ENCODE results near the gene CDH18. TPM values are rescaled to one million over a fixed set of nuclear protein-coding genes. Genes with fewer than 3 reads are reported as not detected.

The CDH18 gene
- total RNA-seq, 1 experiment from 2014 or later, result 0.86 TPM

DNA sequence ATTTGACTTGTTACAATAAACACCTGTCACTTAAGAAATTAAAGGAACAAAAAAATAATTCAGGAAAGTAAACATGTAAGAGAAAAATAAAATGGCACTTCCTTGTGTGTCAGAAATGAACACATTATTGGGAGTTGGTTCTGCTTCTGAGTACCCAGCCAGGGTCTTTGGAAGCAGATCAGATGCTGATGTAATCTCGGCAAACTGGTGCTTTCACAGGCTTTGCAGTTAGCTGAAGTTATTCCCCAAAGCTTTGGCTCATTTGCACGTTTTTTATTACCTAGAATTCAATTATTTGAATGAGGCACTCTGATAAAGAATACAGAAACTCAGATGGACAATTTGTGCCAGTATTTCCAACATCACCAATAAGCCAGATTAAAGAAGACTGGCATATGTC is 10.9 kb downstream of the CDH18 start:
- H3K27me3 Mint-ChIP-seq (ENCODE audit: insufficient read depth, unreplicated experiment), result peaks cover 3% of the 10 kb centered on the region
- no peak for DNase-seq

DNA sequence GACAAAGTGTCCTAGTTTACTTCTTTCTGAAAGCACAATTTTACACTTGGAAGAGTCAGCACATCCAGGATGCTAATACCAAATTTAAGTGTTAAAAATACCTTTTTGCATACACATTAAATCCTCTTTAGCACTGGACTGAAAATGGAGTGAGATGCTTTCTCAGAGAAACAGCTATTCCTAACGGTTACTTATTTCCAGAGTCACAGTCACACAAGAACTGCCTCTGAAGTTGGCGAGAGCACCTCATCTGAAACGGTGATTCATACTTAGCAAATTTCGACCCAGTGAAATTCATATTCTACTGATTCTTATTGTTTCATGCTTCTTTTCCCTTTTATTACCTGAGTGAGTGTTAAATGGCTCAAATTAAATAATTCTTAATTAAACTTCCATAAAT is 12.2 kb downstream of the CDH18 start:
- BruUV-seq (replicated peaks), result no TSS peak
- no peak overlapping the region for H3K27ac Mint-ChIP-seq (ENCODE audit: unreplicated experiment)

More for the DNA sequence above, 10.9 kb downstream of the CDH18 start:
- CTCF ChIA-PET, result no interaction called here
- no peaks in the 10 kb centered on the region for H3K4me1 Mint-ChIP-seq (ENCODE audit: low read depth, unreplicated experiment)
- Histone ChIP-seq H3K9me3 (no peaks in the 10 kb centered on the region), H3K4me3 (ENCODE audit: low read depth, low read length) (no peak overlapping the region), H3K27me3 (replicated peaks; ENCODE audit: control insufficient read depth, insufficient read depth, low read length) (no peaks in the 10 kb centered on the region), H3K36me3 (ENCODE audit: control insufficient read depth, insufficient read depth, low read length) (no peaks in the 10 kb centered on the region), H3K4me1 (no peaks in the 10 kb centered on the region)
- BruUV-seq (replicated peaks), result no TSS peak
- TF ChIP-seq, protein P1, sequence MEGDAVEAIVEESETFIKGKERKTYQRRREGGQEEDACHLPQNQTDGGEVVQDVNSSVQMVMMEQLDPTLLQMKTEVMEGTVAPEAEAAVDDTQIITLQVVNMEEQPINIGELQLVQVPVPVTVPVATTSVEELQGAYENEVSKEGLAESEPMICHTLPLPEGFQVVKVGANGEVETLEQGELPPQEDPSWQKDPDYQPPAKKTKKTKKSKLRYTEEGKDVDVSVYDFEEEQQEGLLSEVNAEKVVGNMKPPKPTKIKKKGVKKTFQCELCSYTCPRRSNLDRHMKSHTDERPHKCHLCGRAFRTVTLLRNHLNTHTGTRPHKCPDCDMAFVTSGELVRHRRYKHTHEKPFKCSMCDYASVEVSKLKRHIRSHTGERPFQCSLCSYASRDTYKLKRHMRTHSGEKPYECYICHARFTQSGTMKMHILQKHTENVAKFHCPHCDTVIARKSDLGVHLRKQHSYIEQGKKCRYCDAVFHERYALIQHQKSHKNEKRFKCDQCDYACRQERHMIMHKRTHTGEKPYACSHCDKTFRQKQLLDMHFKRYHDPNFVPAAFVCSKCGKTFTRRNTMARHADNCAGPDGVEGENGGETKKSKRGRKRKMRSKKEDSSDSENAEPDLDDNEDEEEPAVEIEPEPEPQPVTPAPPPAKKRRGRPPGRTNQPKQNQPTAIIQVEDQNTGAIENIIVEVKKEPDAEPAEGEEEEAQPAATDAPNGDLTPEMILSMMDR (IDR thresholded peaks at IDR 0.05; ENCODE audit: insufficient read depth in 1 of 2, low read depth in 1 of 2, low read length in 1 of 2, severe bottlenecking in 1 of 2, unreplicated experiment in 1 of 2), result no peak
- no peaks in the 10 kb centered on the region for H3K36me3 Mint-ChIP-seq (ENCODE audit: insufficient read depth, unreplicated experiment)
- H3K4me3 Mint-ChIP-seq (ENCODE audit: unreplicated experiment), result no peak overlapping the region
- intact Hi-C loops (cut with micrococcal nuclease; ENCODE audit: unreplicated experiment), result no loop called here
- H3K9me3 Mint-ChIP-seq (ENCODE audit: unreplicated experiment), result no peaks in the 10 kb centered on the region
- POLR2A ChIA-PET, result no interaction called here
- H3K27ac Mint-ChIP-seq (ENCODE audit: unreplicated experiment), result no peak overlapping the region

DNA sequence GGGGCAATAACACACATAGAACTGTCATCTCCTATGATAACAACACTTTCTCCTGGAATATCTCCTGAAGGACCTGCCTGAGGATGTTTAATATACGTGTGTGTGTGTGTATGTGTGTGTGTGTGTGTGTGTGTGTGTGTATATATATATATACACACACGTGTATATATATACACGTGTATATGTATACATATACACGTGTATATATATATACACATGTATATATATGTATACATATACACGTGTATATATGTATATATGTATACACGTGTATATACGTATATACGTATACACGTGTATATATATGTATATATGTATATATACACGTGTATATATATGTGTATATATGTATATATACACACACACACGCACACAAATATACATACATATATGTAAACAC is 27.5 kb downstream of the CDH18 start:
- BruUV-seq (replicated peaks), result no TSS peak
- ChIA-PET POLR2A (no interaction called here), CTCF (no interaction called here)
- intact Hi-C loops (cut with micrococcal nuclease; ENCODE audit: unreplicated experiment), result no loop called here
- no peaks in the 10 kb centered on the region for H3K9me3 ChIP-seq
- H3K36me3 Mint-ChIP-seq (ENCODE audit: insufficient read depth, unreplicated experiment), result no peaks in the 10 kb centered on the region
- no peak overlapping the region for H3K4me3 Mint-ChIP-seq (ENCODE audit: unreplicated experiment)
- no peak overlapping the region for H3K27ac Mint-ChIP-seq (ENCODE audit: unreplicated experiment)
- no peaks in the 10 kb centered on the region for H3K27me3 Mint-ChIP-seq (ENCODE audit: insufficient read depth, unreplicated experiment)
- no peaks in the 10 kb centered on the region for H3K27me3 ChIP-seq (replicated peaks; ENCODE audit: control insufficient read depth, insufficient read depth, low read length)
- no peak overlapping the region for H3K4me3 ChIP-seq (ENCODE audit: low read depth, low read length)
- TF ChIP-seq, protein P1 (IDR thresholded peaks at IDR 0.05; ENCODE audit: insufficient read depth in 1 of 2, low read depth in 1 of 2, low read length in 1 of 2, severe bottlenecking in 1 of 2, unreplicated experiment in 1 of 2), result no peak
- H3K4me1 ChIP-seq, result no peaks in the 10 kb centered on the region
- no peaks in the 10 kb centered on the region for H3K9me3 Mint-ChIP-seq (ENCODE audit: unreplicated experiment)
- DNase-seq, result no peak
- peaks cover 3% of the 10 kb centered on the region for H3K4me1 Mint-ChIP-seq (ENCODE audit: low read depth, unreplicated experiment)
- no peaks in the 10 kb centered on the region for H3K36me3 ChIP-seq (ENCODE audit: control insufficient read depth, insufficient read depth, low read length)

More for the DNA sequence above, 12.2 kb downstream of the CDH18 start:
- TF ChIP-seq, protein P1 (IDR thresholded peaks at IDR 0.05; ENCODE audit: insufficient read depth in 1 of 2, low read depth in 1 of 2, low read length in 1 of 2, severe bottlenecking in 1 of 2, unreplicated experiment in 1 of 2), result no peak
- intact Hi-C loops (cut with micrococcal nuclease; ENCODE audit: unreplicated experiment), result no loop called here
- H3K4me1 Mint-ChIP-seq (ENCODE audit: low read depth, unreplicated experiment), result no peaks in the 10 kb centered on the region
- Histone ChIP-seq H3K9me3 (no peaks in the 10 kb centered on the region), H3K27me3 (replicated peaks; ENCODE audit: control insufficient read depth, insufficient read depth, low read length) (no peaks in the 10 kb centered on the region), H3K36me3 (ENCODE audit: control insufficient read depth, insufficient read depth, low read length) (no peaks in the 10 kb centered on the region), H3K4me3 (ENCODE audit: low read depth, low read length) (no peak overlapping the region), H3K4me1 (no peaks in the 10 kb centered on the region)
- H3K27me3 Mint-ChIP-seq (ENCODE audit: insufficient read depth, unreplicated experiment), result peaks cover 3% of the 10 kb centered on the region
- ChIA-PET POLR2A (no interaction called here), CTCF (no interaction called here)
- H3K9me3 Mint-ChIP-seq (ENCODE audit: unreplicated experiment), result no peaks in the 10 kb centered on the region
- no peak for DNase-seq
- H3K4me3 Mint-ChIP-seq (ENCODE audit: unreplicated experiment), result no peak overlapping the region
- H3K36me3 Mint-ChIP-seq (ENCODE audit: insufficient read depth, unreplicated experiment), result no peaks in the 10 kb centered on the region
